ENCODE results near the gene SEC22C.

DNA sequence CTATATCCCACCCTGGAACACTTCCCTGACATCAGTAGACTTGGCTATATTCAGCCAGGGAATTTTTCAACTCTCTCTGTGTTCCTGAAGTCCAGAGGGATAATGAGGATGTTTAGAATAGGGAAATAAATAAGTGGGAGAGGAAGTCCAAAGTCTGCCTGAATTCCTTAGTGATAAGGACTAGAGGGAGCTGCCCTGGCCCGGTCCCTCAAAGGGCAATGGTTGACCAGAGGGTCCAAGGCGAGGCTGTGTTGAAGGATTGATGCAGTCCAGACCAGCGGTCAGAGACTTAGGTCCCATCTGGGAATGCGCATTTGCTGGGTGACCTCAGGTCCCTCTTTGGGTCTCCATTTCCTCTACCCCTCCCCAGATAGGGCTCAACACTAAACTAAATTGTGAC is 71.4 kb downstream of the SEC22C start:
- TF ChIP-seq, protein P1, sequence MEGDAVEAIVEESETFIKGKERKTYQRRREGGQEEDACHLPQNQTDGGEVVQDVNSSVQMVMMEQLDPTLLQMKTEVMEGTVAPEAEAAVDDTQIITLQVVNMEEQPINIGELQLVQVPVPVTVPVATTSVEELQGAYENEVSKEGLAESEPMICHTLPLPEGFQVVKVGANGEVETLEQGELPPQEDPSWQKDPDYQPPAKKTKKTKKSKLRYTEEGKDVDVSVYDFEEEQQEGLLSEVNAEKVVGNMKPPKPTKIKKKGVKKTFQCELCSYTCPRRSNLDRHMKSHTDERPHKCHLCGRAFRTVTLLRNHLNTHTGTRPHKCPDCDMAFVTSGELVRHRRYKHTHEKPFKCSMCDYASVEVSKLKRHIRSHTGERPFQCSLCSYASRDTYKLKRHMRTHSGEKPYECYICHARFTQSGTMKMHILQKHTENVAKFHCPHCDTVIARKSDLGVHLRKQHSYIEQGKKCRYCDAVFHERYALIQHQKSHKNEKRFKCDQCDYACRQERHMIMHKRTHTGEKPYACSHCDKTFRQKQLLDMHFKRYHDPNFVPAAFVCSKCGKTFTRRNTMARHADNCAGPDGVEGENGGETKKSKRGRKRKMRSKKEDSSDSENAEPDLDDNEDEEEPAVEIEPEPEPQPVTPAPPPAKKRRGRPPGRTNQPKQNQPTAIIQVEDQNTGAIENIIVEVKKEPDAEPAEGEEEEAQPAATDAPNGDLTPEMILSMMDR (conservative IDR thresholded peaks at IDR 0.05 in 1 of 2, IDR thresholded peaks at IDR 0.05 in 1 of 2; ENCODE audit: low read depth in 1 of 2, low read length in 2 of 2), result no peak
- TF ChIP-seq EZH2 (IDR thresholded peaks at IDR 0.05; ENCODE audit: low read length, missing control alignments), result no peak
